Measurements from ENCODE around the gene EDNRA. TPM values are rescaled to one million over a fixed set of nuclear protein-coding genes. Genes with fewer than 3 reads are reported as not detected.

The EDNRA gene
- total RNA-seq, 6 donors from 2014 or later, result 7.3 to 32.2 (median 10.2) TPM

GRCh38 chr4:147524601-147525000 is 43.7 kb downstream of the EDNRA start:
- Histone ChIP-seq H3K9me3 (no peaks in the 10 kb centered on the region), H3K4me1 (no peaks in the 10 kb centered on the region), H3K27ac (no peak overlapping the region), H3K4me3 (no peak overlapping the region), H3K27me3 (no peaks in the 10 kb centered on the region), H3K36me3 (no peaks in the 10 kb centered on the region)
- ATAC-seq (ENCODE audit: low FRiP score in 2 of 2) (no peak), DNase-seq (no peak)
- TF ChIP-seq CTCF (IDR thresholded peaks at IDR 0.05), result no peak
- TF ChIP-seq EP300 (IDR thresholded peaks at IDR 0.05), result no peak
- TF ChIP-seq POLR2A (IDR thresholded peaks at IDR 0.05), result no peak
- no peak for TF ChIP-seq POLR2AphosphoS5 (IDR thresholded peaks at IDR 0.05)
- WGBS, 2 donors, result 33 to 40% methylated on average over 1 of the region's 1 CpG

GRCh38 chr4:147525494-147526271 is 44.8 kb downstream of the EDNRA start:
- Histone ChIP-seq H3K27me3 (no peaks in the 10 kb centered on the region), H3K9me3 (no peaks in the 10 kb centered on the region), H3K27ac (no peak overlapping the region), H3K4me3 (no peak overlapping the region), H3K36me3 (no peaks in the 10 kb centered on the region), H3K4me1 (no peaks in the 10 kb centered on the region)
- DNase-seq (no peak), ATAC-seq (ENCODE audit: low FRiP score in 2 of 2) (no peak)
- 52 to 57% methylated on average over 2 of the region's 2 CpGs for WGBS, 2 donors
- TF ChIP-seq EP300 (IDR thresholded peaks at IDR 0.05), result no peak
- no peak for TF ChIP-seq CTCF (IDR thresholded peaks at IDR 0.05)
- TF ChIP-seq POLR2AphosphoS5 (IDR thresholded peaks at IDR 0.05), result no peak
- no peak for TF ChIP-seq POLR2A (IDR thresholded peaks at IDR 0.05)

- Histone ChIP-seq H3K4me3 (no peak overlapping the region), H3K4me1 (no peaks in the 10 kb centered on the region), H3K27me3 (no peaks in the 10 kb centered on the region), H3K36me3 (no peaks in the 10 kb centered on the region), H3K27ac (no peak overlapping the region), H3K9me3 (no peaks in the 10 kb centered on the region)
- TF ChIP-seq EP300 (IDR thresholded peaks at IDR 0.05) (no peak), POLR2A (IDR thresholded peaks at IDR 0.05) (no peak), POLR2AphosphoS5 (IDR thresholded peaks at IDR 0.05) (no peak), CTCF (IDR thresholded peaks at IDR 0.05) (no peak)
- 75 to 76% methylated on average over 2 of the region's 2 CpGs for WGBS, 2 donors
- no peak for DNase-seq
- no peak for ATAC-seq (ENCODE audit: low FRiP score in 2 of 2)
Measured at GRCh38 chr4:147526272-147526654, 45.4 kb downstream of the EDNRA start.

GRCh38 chr4:147528054-147528453 is 47.2 kb downstream of the EDNRA start:
- TF ChIP-seq POLR2AphosphoS5 (IDR thresholded peaks at IDR 0.05) (no peak), CTCF (IDR thresholded peaks at IDR 0.05) (no peak), POLR2A (IDR thresholded peaks at IDR 0.05) (no peak), EP300 (IDR thresholded peaks at IDR 0.05) (no peak)
- ATAC-seq (ENCODE audit: low FRiP score in 2 of 2), result no peak
- H3K9me3 ChIP-seq, result no peaks in the 10 kb centered on the region
- no peaks in the 10 kb centered on the region for H3K27me3 ChIP-seq
- 96% methylated on average over 2 of the region's 2 CpGs for WGBS, 2 donors
- H3K4me3 ChIP-seq, result no peak overlapping the region
- DNase-seq, result no peak
- no peak overlapping the region for H3K27ac ChIP-seq
- H3K36me3 ChIP-seq, result no peaks in the 10 kb centered on the region
- H3K4me1 ChIP-seq, result no peaks in the 10 kb centered on the region

GRCh38 chr4:147530134-147530533 is 49.2 kb downstream of the EDNRA start:
- ATAC-seq (ENCODE audit: low FRiP score in 2 of 2) (no peak), DNase-seq (no peak)
- Histone ChIP-seq H3K27me3 (no peaks in the 10 kb centered on the region), H3K4me3 (no peak overlapping the region), H3K27ac (no peak overlapping the region), H3K4me1 (no peaks in the 10 kb centered on the region), H3K9me3 (no peaks in the 10 kb centered on the region), H3K36me3 (no peaks in the 10 kb centered on the region)
- TF ChIP-seq POLR2AphosphoS5 (IDR thresholded peaks at IDR 0.05) (no peak), EP300 (IDR thresholded peaks at IDR 0.05) (no peak), CTCF (IDR thresholded peaks at IDR 0.05) (no peak), POLR2A (IDR thresholded peaks at IDR 0.05) (no peak)
- WGBS, 2 donors, result 38 to 52% methylated on average over 1 of the region's 1 CpG
